Left cardiac atrium (tissue), 4 donors: ENCODE measurements around the gene HBP1. TPM values are rescaled to one million over a fixed set of nuclear protein-coding genes. Genes with fewer than 3 reads are reported as not detected.

ENCODE experiments used
- ATAC-seq, 2 donors: fragments of 200-7000 bp; cut with Tn5 transposase; one replicate each; pipeline ENCODE4 v1.9.1; 2020; ENCODE audit warnings: mild to moderate bottlenecking in 2 of 2, moderate library complexity in 2 of 2
- DNase-seq: peaks from one replicate; pipeline ENCODE4 v3.0.0-alpha.2; 2020
- intact Hi-C, 2 donors: fragments of 100-400 bp; cut with DNase I; formaldehyde crosslinking; loops; one replicate each; pipeline versions ENCODE4 v1.14.1 to v1.15.1; 2022 to 2023
- total RNA-seq, 2 donors: library from RNA; stranded (reverse); fragmentation: NEBNext Ultra II Directional; extraction: Animal tissue kit (Norgen Biotek cat#: 25700); gene quantifications; one replicate each; pipeline ENCODE4 v1.2.1, GENCODE V29; 2021
- donor health status: DM: no; HTN: yes; CAD: no.
- donor health status: DM: no; HTN: yes; CAD: no; lungs with severe emphysema.
- donor health status: DM: yes; HTN: yes; CAD: no.
- donor health status: Dilated cardiomyopathy.

The HBP1 gene
- total RNA-seq, 2 donors from 2014 or later: 31.7 to 58.8 TPM

DNA sequence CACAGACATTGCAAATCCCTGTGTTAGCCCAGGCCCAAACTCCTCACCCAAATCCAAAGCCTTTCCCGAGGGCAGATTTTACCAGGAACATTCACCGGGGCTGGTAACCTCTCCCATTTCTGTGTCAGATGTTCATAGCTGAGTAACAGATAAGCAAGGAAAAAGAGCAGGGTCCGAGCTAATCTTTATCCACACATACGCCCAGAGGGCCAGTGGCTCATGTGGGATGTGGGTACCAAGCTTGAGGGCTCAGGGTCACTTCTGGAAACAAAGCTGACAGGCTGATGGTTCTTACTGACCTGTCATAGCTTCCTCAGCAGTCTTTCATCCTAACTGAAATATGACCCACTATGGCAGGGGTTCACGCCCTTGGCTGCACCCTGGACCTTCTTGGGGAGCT, 39.8 kb downstream of the HBP1 start:
- no peak for DNase-seq
- intact Hi-C loops: loop anchor here in 1 of 2 donors (10.0 kb wide), 2 partner anchors 256 to 356 kb away; partner anchors contain the start of genes COG5 and DUS4L
- no peak for ATAC-seq

DNA sequence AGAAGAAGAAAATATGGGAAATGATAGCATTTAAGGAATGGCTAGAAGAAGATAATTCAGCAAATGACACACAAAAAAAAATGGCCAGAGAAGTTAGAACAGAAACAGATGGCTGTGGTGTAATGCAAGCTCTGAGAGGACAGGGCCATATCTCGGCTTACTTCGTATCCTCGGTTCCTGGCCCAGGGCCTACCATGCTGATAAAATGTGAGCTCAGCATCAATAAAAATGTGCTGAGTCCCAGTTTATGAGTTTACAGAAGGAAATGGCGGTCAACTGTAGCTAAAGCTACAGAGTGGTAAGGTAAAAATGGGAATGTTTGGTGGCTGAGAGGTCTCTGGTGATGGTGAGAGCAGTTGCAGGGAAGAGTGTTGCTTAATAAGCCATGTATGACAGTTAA, 40.8 kb downstream of the HBP1 start:
- ATAC-seq: no peak
- DNase-seq: no peak
- intact Hi-C loops: loop anchor here in 1 of 2 donors (10.0 kb wide), 2 partner anchors 255 to 355 kb away; partner anchors contain the start of genes COG5 and DUS4L

- DNase-seq: no peak
- intact Hi-C loops: no loop called here
- no peak for ATAC-seq
These were observed 41.6 kb downstream of the HBP1 start for GRCh38 chr7:107210400-107210799.

DNA sequence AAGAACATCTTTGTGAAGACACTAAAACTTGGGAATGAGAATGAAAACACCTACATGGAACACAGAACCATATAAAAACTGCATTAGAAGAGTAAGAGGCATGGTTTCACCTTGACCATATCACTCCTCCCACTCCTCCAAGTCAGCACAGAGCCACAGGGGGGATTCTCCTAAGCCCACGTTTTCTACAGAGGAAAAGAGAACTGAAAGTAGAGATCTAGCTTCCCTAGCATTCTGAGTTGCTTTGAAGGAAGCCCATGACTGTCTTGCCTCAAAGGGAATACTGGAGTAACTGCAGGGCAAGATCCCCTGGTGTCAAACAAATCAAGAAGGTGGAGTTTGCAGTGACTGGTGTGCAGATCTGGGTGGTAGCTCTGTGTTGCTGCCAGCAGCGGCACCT, 43.9 kb downstream of the HBP1 start:
- DNase-seq: no peak
- intact Hi-C loops: no loop called here
- no peak for ATAC-seq

DNA sequence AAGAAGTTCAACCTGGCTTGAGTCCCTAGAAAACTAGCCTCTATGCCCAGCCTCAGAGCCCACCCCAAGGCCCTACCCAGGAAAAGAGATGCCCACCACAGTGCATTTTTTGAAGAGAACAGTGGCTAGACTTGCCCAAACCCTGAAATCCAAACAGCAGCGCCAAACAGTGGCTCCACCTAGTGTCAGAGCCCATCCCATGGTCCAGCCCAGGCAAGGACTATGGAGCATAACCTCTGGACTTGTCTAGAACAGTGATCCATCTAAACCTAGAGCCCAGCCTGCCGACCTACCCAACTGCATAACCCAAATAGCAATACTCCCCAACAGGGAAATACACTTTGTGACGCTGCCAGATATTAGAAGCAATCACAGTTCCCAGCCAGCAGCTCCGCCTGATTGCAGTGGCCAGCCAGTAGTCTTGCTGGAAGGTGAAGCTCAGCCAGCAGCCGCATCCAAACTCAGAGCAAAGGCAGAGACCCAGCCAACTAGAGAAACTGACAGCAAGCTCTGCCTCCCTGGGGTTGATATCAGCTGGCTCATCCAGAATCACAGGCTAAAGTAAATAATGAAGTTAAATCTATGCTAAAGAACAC, 44.5 kb downstream of the HBP1 start:
- ATAC-seq (peak; percentile 61 to 81), DNase-seq (peak; percentile 36)
- intact Hi-C loops: no loop called here

DNA sequence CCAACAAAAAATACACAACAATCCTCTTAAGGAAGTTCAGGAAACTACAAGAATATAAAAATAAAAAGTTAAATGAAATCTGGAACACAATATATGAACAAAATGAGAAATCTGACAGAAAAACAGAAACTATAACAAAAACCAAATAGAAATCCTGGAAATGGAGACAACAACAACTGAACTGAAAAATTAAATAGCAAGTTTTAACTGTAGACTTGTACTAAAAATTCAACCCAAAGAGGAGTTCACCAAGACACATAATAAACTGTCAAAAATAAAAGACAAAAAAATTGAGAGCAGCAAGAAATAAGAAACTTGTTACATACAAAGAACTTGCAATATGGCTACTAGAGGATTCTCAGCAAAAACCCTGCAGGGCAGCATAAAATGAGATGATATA, 45.1 kb downstream of the HBP1 start:
- intact Hi-C loops: no loop called here
- ATAC-seq (no peak), DNase-seq (no peak)

GRCh38 chr7:107219563-107220244, 50.9 kb downstream of the HBP1 start:
- DNase-seq: no peak
- ATAC-seq: no peak
- intact Hi-C loops: loop anchor here in 1 of 2 donors (5.0 kb wide), 1 partner anchor 63 kb away; no protein-coding TSS in a partner anchor

- ATAC-seq: peak; percentile 58 to 73
- no peak for DNase-seq
- intact Hi-C loops: loop anchor here in 1 of 2 donors (5.0 kb wide), 1 partner anchor 62 kb away; no protein-coding TSS in a partner anchor
These were observed 51.6 kb downstream of the HBP1 start for GRCh38 chr7:107220356-107220755.

DNA sequence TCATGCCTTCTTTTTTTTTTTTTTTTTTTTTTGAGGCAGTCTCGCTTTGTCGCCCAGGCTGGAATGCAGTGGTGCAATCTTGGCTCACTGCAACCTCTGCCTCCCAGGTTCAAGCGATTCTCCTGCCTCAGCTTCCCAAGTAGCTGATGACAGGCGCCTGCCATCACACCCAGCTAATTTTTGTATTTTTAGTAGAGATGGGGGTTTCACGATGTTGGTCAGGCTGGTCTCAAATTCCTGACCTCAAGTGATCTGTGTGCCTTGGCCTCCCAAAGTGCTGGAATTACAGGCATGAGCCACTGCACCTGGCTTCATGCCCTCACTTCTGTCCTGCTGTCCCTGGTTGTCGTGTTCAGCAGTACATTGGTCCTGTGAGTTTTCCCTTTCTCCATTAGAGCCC, 52.0 kb downstream of the HBP1 start:
- peak; percentile 85 to 86 for ATAC-seq
- peak; percentile 51 for DNase-seq
- intact Hi-C loops: loop anchor here in 1 of 2 donors (5.0 kb wide), 1 partner anchor 61 kb away; no protein-coding TSS in a partner anchor

DNA sequence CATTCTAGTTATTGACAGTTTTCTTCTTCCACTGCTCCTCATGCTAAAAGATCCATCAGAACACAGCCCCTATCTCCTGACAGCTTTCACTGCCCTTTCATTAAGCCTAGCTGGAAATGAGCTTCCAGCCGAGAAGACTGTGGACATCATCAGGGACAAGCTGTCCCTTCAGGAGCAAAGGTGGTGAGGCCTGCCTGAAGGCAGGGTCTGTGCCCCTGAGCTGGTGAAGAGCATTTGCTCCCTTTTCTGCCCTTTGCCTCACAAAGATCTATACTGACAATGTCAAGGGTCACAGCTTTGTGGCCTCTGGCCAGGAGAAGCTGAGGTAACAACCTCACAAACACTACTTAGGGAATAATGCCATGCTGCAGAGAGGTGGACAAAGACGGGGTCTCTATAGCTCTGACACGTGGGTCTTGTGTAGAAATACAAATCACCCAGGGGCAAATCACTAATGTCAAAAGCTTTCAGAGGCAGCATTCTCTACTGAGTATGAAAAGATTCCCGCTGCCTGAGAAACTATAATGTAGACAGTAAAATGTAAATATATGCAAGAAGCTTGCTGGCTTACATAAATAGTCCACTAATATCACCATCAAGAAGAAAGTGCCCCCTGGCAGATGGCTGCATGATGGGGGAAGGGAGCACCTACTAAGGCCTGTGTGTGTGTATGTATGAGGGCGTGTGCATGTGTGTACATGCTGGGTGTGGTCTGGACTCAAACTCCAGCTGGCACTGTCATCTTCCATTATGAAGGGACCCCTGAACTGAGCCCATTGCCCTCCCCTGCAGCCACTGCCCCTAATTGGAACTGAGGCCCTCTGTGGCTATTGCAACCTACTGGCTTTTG, 55.8 kb downstream of the HBP1 start:
- peak; percentile 31 for ATAC-seq
- no peak for DNase-seq
- intact Hi-C loops: loop anchor here in 1 of 2 donors (5.0 kb wide), 1 partner anchor 58 kb away; no protein-coding TSS in a partner anchor

GRCh38 chr7:107228291-107228690, 59.5 kb downstream of the HBP1 start:
- ATAC-seq: no peak

DNA sequence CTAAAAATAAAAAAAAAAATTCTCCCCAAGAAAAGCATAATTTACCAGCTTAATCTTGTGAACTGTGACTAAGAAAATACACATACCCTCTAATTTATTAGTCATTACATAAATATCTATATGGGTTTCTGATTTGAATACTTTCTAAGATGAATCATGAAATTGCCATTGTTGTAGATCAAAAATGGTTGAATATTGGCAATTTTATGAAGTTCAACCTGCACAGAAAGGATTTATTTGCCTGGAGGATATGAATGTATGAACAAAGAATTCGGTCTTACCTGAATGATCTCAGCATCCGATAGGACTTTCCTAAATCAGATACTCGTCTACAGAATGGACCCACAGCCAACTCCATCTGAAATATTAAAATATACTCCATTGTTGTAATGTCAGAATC, 61.5 kb downstream of the HBP1 start:
- intact Hi-C loops: no loop called here
- DNase-seq: no peak
- ATAC-seq: no peak

More at GRCh38 chr7:107228291-107228690, 59.5 kb downstream of the HBP1 start:
- no peak for DNase-seq
- intact Hi-C loops: no loop called here

DNA sequence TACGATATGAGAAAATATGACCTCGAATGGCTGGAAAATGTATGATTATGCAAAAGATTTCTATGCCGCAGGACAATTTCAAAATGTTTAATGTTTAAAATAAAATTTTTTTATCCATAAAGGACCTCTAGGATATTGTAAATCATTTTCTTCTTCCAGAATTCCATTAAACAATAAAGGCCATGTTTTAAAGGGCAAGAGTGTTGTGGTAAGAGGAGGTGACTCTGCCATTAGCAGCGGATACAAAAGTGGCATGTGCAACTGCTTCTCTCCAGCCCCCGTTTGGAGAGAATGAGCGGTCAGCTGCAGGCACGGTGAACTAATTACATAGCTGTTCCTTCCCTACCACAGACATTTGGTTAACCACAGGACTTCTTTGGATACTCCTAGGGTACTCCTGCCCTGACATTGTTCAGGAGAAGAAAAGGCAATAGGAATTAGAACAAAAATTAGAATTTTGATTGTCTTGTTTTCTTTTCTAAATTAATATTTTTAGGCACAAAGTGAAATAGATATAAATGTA, 63.8 kb downstream of the HBP1 start:
- intact Hi-C loops: no loop called here
- DNase-seq: no peak
- ATAC-seq: no peak

GRCh38 chr7:107233174-107233573, 64.4 kb downstream of the HBP1 start:
- ATAC-seq (peak; percentile 30), DNase-seq (no peak)
- intact Hi-C loops: no loop called here

DNA sequence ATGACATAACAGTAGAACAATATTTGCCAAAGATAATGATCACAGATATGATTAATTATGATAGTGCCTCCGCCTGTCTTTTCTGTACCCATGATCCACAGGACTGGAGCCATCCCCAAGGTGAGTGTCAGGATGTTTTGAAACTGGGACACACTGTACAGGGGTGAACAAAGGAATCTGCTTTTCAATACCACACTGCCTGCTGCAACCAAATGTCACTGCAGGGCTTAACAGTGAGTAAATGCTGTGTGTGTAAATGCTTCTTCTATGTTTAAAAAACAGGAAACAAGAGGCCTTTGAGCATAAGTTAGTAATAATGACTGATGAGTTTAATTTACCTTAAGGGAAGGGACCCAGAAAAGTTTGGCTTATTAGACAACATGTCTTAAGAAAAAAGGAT, 65.2 kb downstream of the HBP1 start:
- intact Hi-C loops: no loop called here

GRCh38 chr7:107234436-107234835, 65.6 kb downstream of the HBP1 start:
- intact Hi-C loops: no loop called here
- peak in 1 of 2 donors; percentile 31 for ATAC-seq

More for the DNA sequence above, 65.2 kb downstream of the HBP1 start:
- ATAC-seq: peak in 1 of 2 donors; percentile 22
- no peak for DNase-seq

DNA sequence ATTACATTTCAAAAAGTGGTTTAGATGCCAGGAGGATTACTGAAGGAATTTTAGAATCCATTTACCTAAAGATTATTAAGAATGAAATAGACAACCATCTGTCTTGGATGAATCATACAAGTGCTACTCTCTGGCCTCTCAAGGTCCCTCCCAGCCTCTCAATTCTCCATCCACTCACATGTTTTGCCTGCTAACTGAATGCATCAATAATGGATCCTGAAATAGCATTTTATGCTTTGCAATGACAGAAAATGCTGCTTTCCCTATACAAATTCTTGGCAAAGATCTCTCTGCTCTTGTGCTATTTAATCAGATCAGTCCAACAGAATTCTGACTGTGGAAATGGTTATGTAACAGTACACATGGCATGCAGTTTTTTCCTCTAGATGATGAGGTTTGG, 68.1 kb downstream of the HBP1 start:
- intact Hi-C loops: no loop called here
- ATAC-seq: no peak

More at GRCh38 chr7:107234436-107234835, 65.6 kb downstream of the HBP1 start:
- no peak for DNase-seq

GRCh38 chr7:107237451-107237850, 68.6 kb downstream of the HBP1 start:
- intact Hi-C loops: no loop called here
- ATAC-seq (peak in 1 of 2 donors; percentile 57), DNase-seq (no peak)

More for the DNA sequence above, 68.1 kb downstream of the HBP1 start:
- DNase-seq: no peak

DNA sequence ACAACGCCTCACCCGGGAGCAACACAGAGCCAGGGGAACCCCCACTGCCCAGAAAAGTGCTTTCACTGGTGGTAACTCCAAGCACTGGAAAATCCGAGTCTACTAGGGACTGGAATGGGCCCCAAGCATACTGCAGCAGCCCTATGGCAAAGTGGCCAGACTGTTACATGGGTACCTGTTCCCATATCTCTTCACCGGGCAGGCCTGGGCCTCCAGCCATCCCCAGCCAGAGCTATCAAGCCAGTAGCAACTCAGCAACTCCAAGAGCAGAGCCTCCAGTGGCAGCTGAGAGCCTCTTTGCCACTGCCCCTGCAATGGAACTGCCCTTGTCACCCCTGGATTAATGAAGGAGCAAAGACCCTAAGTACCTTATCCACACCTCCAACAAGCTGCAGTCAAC, 73.5 kb downstream of the HBP1 start:
- ATAC-seq (no peak), DNase-seq (no peak)
- intact Hi-C loops: no loop called here
